ENCODE measurements around the gene PIP4P1.

Gene PIP4P1

GRCh38 chr14:20436363-20436755, 24.9 kb downstream of the PIP4P1 start:
- DNase-seq (ENCODE audit: low read depth in 2 of 2): no peak

GRCh38 chr14:20435582-20436362, 25.5 kb downstream of the PIP4P1 start, which contains the start of gene KLHL33:
TSS of gene KLHL33 (minus strand) at chr14:20436166. CDS start at chr14:20435811, 355 bp downstream.
- DNase-seq (ENCODE audit: low read depth in 2 of 2): no peak

- DNase-seq (ENCODE audit: low read depth in 2 of 2): no peak
Measured at GRCh38 chr14:20434701-20435581, 26.3 kb downstream of the PIP4P1 start.

- no peak for DNase-seq (ENCODE audit: low read depth in 2 of 2)
Measured at GRCh38 chr14:20429801-20430669, 31.2 kb downstream of the PIP4P1 start.

- no peak for DNase-seq (ENCODE audit: low read depth in 2 of 2)
Measured at GRCh38 chr14:20428802-20429201, 32.4 kb downstream of the PIP4P1 start.

- no peak for DNase-seq (ENCODE audit: low read depth in 2 of 2)
Measured at GRCh38 chr14:20428010-20428365, 33.2 kb downstream of the PIP4P1 start.

GRCh38 chr14:20427231-20428009, 33.8 kb downstream of the PIP4P1 start:
- no peak for DNase-seq (ENCODE audit: low read depth in 2 of 2)

- DNase-seq (ENCODE audit: low read depth in 2 of 2): no peak
Measured at GRCh38 chr14:20424851-20425250, 36.4 kb downstream of the PIP4P1 start.

GRCh38 chr14:20422886-20423285, 38.3 kb downstream of the PIP4P1 start:
- no peak for DNase-seq (ENCODE audit: low read depth in 2 of 2)

GRCh38 chr14:20421267-20421666, 40.0 kb downstream of the PIP4P1 start:
- no peak for DNase-seq (ENCODE audit: low read depth in 2 of 2)

GRCh38 chr14:20419419-20419818, 41.8 kb downstream of the PIP4P1 start:
- DNase-seq (ENCODE audit: low read depth in 2 of 2): no peak

- no peak for DNase-seq (ENCODE audit: low read depth in 2 of 2)
Measured at GRCh38 chr14:20418501-20418909, 42.7 kb downstream of the PIP4P1 start.

GRCh38 chr14:20417250-20418186, 43.7 kb downstream of the PIP4P1 start:
- DNase-seq (ENCODE audit: low read depth in 2 of 2): no peak

- no peak for DNase-seq (ENCODE audit: low read depth in 2 of 2)
Measured at GRCh38 chr14:20416223-20416622, 45.0 kb downstream of the PIP4P1 start.

- DNase-seq (ENCODE audit: low read depth in 2 of 2): no peak
Measured at GRCh38 chr14:20415782-20416206, 45.4 kb downstream of the PIP4P1 start.

GRCh38 chr14:20413744-20414082, 47.5 kb downstream of the PIP4P1 start:
- no peak for DNase-seq (ENCODE audit: low read depth in 2 of 2)

- peak; percentile 50 to 59 for DNase-seq (ENCODE audit: low read depth in 2 of 2)
Measured at GRCh38 chr14:20412876-20413743, 48.1 kb downstream of the PIP4P1 start, which contains the start of gene TEP1. TSS of gene TEP1 (minus strand) at chr14:20413501. CDS start at chr14:20408439, 5,062 bp downstream.

- DNase-seq (ENCODE audit: low read depth in 2 of 2): no peak
Measured at GRCh38 chr14:20412411-20412810, 48.8 kb downstream of the PIP4P1 start.

- DNase-seq (ENCODE audit: low read depth in 2 of 2): no peak
Measured at GRCh38 chr14:20409226-20409625, 52.0 kb downstream of the PIP4P1 start.

Measured in stimulated activated CD8-positive, alpha-beta memory T cell treated with anti-CD3 and anti-CD28 coated beads, Interleukin-2, amount 100 ng/mL, for 1 hour (primary cell).